Effector CD8-positive, alpha-beta T cell (primary cell): ENCODE data around the gene MAPRE3.

Source experiments
- DNase-seq: peaks from one replicate; lab custom pipeline; 2025; lab: John Stamatoyannopoulos, UW

The MAPRE3 gene

DNA sequence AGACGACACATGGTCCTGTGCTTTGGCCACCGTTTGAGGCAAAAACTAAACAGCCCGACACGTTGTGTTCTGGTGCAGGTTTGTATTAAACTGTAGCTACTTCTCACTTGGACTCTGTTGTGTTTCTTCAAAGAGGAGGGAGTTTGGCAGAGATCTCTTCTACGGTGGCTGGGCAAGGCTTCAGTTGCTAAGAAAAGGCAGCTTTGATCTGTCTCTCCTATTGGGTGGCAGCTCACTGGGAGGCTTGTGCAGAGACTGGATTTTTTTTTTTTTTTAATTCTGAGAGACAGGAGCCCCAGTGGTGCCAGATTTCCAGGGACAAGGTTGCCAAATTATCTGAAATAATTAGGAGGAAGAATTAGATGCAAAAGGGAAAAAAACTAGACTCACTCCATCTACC is 20.2 kb upstream of the MAPRE3 start:
- no peak for DNase-seq

DNA sequence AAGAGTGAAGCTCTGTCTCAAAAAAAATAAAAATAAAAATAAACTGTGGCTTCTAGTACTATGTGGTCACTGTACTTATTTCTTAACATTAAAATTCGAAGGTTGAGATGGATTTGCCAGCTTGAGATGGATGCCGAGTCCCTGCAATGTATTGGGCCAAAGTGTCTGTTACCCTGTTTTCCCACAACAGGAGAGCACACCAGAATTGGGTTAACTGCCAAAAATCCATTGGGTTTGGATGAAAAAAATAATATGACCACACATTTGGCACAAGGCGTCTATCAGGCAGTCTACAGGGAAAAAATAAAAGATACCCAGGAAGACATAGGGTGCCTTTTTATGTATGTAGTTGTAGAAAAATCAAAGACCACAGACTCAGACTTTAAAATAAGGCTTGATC is 19.2 kb upstream of the MAPRE3 start:
- no peak for DNase-seq

DNA sequence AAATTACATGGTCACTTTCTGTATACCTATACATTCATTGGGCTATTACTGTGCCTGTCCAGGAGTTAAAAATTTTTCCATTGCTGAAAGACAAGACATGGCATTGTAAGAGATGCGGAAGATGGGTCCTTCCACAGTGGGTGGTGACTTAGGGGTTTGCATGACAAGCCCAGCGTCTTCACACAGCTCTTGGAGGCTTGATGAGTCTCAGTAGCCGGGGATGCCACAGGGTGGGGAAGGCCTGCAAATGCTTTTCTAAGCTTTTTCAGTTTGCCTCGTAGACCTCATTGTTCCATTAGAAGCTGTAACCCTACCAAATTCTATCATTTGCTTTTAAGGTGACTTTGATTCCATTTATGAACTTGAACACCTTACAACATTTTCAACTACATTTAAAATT is 18.1 kb upstream of the MAPRE3 start:
- no peak for DNase-seq

DNA sequence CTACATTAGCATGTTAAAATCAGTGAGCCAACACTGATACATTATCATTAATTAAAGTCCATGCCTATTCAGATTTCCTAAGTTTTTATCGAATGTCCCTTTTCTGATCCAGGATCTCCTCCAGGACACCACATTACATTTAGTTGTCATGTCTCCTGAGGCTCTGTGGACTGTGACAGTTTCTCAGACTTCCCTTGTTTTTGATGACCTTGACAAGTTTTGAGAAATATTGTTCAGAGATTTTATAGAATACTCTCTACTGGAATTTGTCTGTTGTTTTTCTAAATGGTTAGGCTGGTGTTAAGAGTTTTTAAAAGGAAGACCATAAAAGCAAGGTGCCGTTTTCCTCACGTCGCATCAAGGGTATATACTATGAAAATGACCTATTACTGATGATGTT is 16.3 kb upstream of the MAPRE3 start:
- no peak for DNase-seq

DNA sequence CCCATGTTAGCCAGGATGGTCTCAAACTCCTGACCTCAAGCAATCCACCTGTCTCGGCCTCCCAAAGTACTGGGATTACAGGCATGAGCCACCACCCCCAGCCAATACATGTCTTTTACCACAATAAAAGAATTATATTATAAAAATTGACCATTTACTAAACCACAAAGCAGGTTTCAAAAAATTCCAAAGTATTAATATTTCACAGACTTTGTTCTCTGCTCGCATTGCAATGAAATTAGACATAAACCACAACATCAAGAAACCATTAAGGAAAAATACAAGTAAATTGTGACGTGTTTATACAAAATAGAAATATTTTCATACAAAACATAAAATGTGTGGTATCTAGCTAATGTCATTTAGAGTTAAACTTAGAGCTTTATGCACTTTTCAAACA is 13.4 kb upstream of the MAPRE3 start:
- no peak for DNase-seq

DNA sequence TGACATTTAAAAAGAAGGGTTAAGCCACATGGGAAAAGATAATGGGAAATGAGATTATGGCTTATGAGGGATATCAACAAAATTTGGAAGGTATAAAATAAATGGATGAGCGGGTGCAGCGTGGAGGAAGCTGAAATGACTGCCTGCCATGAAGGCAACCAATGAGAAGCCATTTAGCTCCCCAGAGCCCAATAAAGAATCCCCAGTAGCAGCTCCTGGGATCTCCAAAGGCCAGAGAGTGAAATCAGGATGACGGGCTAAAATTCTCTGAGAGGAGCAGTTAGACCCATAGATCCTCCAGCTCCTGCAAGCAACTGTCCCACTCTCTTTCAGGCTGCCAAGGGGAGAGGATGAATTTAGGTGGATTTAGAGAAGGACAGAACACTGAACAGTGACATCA is 12.9 kb upstream of the MAPRE3 start:
- DNase-seq = no peak

DNA sequence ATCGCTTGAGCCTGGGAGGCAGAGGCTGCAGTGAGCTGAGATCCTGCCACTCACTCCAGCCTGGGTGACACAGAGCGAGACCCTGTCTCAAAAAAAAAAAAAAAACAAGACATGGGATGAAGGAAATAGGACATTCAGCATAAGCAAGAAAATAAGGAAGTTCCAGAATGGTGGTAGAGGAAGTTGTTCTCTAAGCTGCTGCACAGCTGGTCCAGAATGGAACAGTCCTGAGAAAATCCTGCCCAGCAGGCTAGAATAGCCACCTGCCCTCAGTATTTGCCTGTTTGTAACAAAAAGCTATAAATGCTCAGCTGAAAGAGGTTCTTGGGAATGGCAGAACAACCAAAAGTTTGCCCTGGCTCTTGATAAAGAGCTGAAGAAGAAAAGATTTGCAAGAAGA is 11.1 kb upstream of the MAPRE3 start:
- no peak for DNase-seq

DNA sequence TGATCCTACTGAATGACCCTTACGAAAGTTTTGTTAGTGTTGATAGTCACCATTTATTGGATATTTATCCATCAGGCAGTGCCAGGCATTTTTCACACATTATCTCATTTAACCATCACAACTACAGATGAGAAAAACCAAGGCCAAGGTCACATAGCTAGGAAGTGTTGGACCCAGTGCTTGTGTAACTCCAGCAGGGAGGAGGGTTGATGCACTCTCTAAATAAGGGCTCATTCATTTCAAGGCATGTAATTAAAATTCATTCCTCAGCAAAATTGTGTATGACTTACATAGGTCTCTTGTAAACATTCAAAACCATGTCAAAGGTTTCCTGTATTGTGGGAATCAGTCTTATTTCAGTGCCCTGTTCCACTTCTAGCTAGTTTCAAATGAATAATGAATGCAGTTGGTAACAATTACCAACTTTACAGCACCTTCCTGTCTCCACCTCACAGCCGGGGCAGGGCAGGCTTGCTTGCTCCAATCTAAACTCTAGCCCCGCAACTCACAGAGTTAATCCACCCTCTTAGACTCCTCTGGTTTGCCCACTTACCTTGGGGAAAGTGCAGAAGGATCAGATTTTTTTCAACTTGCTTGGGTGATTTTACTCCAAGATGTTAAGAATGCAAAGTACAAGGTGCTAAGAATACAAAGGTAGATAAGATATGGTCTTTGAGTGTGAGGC is 5.8 kb upstream of the MAPRE3 start:
- no peak for DNase-seq

DNA sequence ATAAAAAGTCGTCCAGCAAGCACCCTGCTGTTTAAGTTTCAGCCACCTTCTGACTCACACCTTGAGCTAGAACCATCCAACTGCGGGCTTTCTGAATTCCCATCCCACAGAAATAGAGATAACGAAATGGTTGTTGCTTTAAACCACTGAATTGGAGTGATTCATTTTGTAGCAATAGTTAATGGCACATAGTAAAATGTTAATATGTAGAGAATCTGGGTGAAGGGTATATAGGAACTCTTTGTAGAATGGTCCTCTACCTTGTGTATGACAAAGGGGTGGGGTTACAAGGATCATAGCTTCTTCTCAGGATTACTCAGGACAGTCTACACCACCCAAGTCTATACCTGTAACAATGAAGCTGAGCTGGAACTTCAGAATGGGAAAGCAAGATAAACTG is 2.4 kb upstream of the MAPRE3 start:
- DNase-seq = no peak

DNA sequence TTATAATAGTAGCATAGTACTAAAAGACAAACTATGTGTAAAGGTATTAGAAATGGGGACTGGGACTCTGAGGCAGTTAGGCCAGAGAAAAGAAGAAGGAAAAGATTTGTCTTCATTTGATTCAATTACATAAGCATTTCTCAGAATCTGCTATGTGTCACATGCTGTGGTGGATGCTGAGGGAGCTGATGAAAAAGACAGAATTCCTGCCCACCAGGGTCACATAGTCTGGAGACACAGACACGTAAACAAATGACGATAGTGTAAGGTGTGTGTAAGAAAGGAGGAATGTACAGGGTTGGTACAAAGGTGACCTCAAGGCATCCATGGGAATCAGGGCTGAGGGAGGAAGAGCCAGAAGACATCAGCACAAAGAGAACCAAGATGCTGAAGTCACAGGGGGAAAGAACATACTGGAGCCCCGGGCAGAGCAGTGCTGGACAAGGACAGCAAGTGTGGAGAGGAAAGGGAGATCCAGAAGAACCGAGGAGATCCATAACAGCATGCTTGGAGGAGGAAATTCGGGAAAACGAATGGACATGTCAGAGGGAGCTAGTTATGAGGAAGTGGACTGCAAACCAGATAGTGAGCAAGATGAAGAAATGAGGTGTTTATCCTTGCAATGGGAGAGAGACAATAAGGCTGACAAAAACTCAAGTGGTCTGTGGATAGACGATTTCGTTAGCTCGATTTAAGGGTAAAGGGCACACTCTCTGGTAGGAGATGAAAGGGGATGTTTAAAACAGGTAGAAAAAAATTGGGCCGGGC is 1.2 kb upstream of the MAPRE3 start:
- DNase-seq = no peak

DNA sequence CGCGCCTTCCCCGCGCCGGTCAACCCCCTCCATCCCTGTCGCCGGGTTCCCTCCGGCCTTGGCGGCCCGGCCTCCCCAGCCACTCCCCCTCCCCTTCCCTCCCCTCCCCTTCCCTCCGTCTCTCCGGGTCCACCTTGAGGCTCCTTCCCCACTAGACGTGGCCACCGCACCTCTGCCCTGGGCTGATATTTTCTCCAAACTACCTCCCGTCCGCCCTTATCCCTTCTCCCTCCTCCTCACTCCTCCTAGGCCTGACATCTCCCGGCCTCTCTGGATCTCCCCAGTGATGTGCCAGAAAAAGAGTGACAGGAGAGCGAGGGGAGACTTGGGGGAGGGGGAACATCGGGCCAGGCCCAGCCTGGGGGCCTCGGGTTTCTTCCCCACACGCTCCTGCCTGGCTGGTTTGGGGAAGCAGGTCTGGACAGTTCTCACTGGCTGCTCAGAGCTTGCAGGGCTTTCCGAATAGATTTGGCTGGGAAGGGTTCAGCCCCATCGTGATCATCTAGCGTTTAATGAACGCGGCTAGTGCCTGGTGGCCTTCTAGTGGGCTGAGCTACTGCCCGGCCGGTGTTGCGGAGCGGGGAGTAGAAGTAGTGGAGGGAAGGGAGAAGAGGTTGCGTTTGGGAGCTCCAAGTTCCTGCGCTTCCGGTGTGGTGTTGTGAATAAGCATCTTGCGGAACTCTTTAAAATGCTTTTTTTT is 641 bp downstream of the MAPRE3 start:
- no peak for DNase-seq

DNA sequence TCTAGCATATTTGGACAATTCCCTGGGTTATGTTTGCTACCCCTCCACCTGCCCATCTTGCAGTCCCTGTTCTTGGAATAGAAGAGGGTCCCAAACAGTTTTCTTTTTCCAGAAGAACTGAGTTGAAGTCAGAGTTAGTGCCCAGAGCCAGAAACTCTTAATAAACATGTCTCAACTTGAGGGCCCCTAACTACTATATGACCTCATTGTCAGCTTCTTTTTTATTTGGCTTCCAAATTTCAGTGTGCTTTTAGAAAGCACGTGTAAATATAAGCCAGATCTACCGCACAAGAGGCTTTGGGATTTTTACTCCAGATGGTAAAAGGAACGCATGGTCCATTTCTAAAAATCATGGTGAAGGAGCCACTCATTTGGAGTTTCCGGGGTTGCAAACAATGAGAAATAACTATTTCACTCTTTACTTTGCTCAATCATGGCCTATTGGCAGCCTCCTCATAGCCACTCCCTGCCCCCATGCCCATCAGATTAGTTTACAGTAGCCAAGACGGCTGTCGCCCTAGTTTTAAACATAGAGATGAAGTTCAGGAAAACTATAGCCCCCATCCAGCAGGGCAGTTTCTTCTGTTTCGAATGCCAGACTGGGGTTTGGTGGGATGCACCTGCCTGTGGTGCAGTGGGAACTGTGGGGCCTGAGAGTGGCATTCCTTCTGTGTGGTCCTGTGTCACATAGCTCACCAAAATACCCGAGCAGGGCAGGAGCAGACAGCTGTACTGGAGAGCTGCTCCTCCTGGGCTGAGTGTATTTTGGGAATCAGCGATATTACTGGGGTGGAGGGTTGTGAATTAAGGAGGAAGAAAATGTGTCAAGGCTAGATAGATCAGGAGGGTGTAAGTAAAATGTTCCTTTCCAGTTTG is 1.7 kb downstream of the MAPRE3 start:
- DNase-seq = no peak

DNA sequence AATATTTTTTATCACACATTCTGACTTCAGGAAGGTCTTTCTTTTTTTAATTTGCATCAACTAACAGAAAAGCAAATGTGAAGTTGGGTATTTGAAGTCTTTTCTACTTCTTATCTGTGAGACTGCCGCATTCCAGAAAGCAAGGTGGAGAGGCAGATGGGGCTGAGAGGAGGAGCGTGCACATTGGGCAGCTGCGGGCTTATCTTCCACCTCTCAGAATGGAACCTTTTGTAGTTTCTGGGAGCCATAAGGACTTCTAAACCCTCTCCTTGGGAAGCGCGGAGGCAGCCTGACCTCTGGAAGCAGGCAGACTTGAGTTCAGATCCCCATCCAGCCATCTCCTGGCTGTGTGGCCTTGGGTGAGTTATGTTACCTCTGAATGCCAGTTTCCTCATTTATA is 3.9 kb downstream of the MAPRE3 start:
- no peak for DNase-seq

DNA sequence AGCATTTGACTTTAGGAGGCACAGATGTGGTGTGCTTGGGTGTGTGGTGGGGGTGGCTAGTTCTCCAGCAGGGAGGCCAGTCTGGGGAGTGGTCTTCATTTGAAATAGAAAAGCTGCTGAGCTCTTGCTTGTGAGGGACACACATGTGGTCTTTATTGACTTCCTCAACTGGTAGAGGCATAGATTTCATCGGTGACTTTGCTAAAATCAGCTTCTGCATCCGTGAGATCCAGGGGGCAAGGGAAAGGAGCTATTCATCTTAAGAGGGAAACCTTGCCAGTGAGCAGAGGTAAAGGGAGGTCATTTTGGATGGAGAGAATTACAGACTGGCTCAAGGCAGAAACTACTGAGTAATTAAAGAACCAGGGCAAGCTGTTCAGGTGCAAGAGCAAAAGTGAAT is 4.7 kb downstream of the MAPRE3 start:
- no peak for DNase-seq

DNA sequence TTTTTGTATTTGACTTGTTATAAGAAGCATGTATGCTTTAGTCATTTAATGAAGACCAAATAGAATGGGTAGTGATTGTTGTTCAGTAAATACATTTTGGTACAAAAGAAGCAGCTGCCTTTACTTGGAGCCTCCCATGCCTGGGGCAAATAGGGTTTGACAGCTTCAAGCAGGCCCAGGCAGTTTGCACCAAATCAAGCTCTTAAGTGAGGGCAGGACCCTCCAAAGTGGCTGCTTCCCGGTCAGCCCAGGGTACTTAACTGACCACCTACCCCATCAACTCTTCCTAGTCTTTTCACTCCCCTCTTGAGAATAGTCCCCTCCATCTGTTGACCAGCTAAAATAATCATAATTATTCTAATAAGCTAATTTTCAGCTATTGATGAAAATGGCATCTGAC is 5.2 kb downstream of the MAPRE3 start:
- DNase-seq = no peak

DNA sequence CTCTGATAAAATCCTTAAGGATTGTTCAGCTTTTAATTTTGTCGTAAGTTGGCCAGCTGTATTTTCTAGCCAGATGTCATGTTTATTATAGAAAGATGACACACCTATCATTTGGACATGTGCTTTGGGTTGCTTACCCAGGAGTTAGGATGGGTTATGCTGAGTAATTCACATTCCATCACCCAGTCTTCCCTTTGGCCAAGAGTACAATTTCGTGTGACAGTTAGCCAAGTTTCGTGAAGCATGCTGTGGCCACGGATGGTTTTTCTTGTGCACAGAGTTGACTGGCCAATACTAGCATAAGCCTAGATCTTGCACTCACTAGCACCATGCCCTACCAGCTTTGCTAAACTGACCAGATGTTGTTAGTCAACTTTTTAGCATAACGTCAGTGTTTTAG is 5.8 kb downstream of the MAPRE3 start:
- DNase-seq = no peak

DNA sequence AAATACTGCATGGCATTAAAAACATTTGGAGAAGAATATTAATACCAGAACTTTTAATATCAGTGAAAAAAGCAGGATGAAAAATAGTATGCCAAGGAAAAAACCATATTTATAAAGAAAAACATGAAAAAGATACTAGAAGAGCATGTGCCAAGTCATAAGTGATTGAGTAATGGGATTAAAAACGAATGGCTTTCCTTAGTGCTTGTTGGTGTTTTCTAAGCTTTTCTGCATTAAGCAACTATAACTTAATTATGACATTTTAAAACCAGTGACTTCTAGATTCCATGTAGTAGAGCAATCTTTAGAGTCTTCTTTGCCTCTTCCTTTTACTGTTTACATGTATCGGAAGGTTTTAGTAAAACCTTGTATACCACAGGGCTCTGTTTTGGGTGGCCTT is 6.6 kb downstream of the MAPRE3 start:
- DNase-seq = no peak

DNA sequence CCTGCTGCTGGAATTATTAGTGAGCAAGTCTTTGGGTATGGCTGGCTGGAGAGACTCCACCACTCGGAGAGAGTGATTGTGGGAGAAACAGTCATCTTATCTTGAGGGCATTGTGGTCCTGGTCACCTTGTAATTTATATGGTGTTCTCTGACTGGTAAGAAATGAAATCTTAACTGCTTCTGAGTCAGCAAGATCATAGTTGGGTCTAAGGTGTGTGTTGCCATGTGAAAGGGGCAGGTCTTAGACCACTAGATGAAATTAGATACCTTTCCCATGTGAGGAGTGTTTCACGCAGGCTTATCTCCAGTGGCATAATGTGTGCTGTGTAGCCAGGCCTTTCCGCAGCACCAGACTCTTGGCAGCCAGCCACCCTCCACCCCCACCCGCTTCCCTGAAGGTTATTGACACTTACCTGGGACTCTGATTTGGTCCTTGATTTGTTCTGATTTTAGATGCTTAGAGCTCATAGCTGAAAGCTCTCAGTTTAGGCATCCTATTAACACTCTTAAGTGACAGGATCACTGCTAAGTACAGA is 7.7 kb downstream of the MAPRE3 start:
- no peak for DNase-seq

DNA sequence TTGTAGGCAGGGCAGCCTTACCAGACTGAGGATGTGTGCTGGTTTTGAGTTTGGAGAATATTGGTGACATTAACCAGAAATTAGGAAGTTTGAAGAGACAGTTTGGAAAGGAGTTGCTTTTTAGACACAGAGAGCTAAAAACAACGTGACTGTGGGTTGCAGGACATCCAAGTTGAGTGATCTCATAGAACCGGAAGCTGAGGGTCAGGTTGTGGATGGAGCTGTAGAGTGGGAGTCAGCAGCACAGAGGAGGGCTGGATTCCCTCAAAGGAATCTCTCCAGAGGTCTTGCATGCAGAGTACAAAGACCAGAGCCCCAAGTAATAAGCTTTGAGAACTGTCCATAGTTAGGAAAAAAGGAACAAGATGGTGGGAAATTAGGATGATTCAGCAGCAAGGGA is 9.3 kb downstream of the MAPRE3 start:
- no peak for DNase-seq

DNA sequence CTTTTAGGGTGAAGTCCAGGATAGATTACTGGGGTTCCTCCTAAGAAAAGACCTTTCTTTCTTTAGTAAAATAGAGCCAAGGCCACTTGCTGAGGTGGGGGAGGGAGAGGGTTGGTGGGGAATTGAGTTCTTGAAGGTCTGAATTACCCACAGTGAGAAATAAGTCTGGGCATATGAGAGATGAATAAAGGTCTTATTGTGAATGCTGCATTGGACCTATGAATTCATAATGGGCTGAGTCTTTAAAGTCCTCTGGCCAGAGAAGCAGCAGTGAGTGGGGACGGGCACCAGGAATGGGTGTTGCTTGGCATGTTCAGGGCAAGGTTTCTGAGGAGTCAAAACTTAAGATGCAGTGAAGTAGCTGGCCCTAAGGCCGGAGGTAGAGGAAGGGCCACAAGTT is 10.5 kb downstream of the MAPRE3 start:
- DNase-seq = no peak

DNA sequence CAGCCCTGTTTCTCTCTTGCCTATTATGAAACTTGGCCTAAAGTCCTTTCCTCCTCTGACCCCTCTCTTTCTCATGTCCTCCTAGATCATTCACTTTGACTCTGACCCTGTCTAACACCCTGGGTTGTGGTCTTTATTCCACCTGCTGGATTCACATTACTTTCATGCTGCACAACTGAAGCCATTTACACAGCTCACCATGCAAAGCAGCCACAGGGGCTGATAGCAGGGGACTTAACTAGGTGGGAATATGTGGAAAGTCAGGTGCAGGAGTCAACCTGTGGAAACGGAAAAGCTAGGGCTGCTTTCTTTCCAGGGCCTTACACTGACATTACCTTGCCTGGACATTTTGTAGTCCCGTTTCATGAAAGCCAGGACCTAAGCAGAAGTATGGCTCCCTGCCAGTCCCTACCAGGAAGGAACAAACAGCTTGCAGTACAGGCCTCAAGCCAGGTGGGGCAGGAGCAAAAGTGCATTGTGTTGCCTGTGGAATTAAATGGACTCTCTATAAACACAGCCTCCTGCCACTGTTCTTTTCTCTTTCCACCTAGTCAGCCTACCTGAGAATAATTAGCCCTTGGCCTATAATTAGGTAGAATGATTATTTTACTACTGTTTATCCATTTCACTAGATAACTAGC is 11.8 kb downstream of the MAPRE3 start:
- no peak for DNase-seq

DNA sequence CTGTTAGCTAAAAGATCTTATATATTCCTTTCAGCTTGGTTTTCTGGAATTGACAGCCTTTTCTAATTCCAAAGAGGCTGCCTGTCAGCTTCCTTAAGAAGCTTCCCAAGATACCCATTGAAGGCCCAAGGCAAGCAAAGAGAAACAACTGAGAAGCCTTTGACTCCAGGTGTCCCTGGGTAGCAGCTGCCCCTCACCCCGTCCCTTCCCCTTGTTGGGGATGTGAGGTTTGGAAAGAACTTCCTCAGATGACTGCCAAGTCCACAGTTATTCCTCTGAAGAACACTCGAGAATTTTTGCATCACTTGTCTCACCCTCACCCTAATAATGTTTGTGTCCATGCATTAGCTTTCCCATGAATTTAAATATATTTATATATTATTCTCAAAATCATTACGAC is 13.3 kb downstream of the MAPRE3 start:
- no peak for DNase-seq
